CD4-positive, CD25-positive, alpha-beta regulatory T cell (primary cell): ENCODE measurements around the gene SSR2. TPM values are rescaled to one million over a fixed set of nuclear protein-coding genes. Genes with fewer than 3 reads are reported as not detected.

Source experiments
- ATAC-seq, 2 donors: fragments of 150-1000 bp; cut with Tn5 transposase; one replicate each; pipeline ENCODE4 v1.10.0; 2021; ENCODE audit warnings: low read depth in 2 of 2, moderate number of reproducible peaks in 2 of 2, moderate library complexity in 1 of 2
- DNase-seq, 3 donors: peaks; one replicate each; pipeline versions ENCODE4 v3.0.0 to v3.0.0-alpha.2; 2012 to 2022; ENCODE audit warnings: mixed read lengths in 1 of 3
- H3K27ac ChIP-seq: one replicate; pipeline ENCODE4 v1.7.0; 2013; ENCODE audit warnings: mild to moderate bottlenecking, low read length; ENCODE audit not compliant: insufficient read depth, poor library complexity, severe bottlenecking
- H3K27me3 ChIP-seq: one replicate; pipeline ENCODE4 v1.7.0; 2013; ENCODE audit warnings: low read length; ENCODE audit not compliant: control insufficient read depth, insufficient read depth
- H3K36me3 ChIP-seq: one replicate; pipeline ENCODE4 v1.7.0; 2013; ENCODE audit warnings: mild to moderate bottlenecking, low read length, moderate library complexity; ENCODE audit not compliant: control insufficient read depth, insufficient read depth
- H3K4me1 ChIP-seq: 2 replicates; pipeline ENCODE4 v1.7.0; 2013; ENCODE audit warnings: mild to moderate bottlenecking, low read length; ENCODE audit not compliant: insufficient read depth, control insufficient read depth, poor library complexity, severe bottlenecking
- H3K4me3 ChIP-seq: one replicate; pipeline ENCODE4 v1.7.0; 2013; ENCODE audit warnings: low read depth, mild to moderate bottlenecking, low read length, moderate library complexity
- H3K9me3 ChIP-seq, 2 experiments: 1 replicate in 1 of 2; 2 replicates in 1 of 2; pipeline ENCODE4 v1.7.0; 2013; ENCODE audit warnings: low read length in 2 of 2, mild to moderate bottlenecking in 1 of 2, moderate library complexity in 1 of 2; ENCODE audit not compliant: control insufficient read depth in 2 of 2
- H3K27ac Mint-ChIP-seq, 3 donors: one replicate each; pipeline ENCODE4 v1.8.0; 2020 to 2022; ENCODE audit warnings: mild to moderate bottlenecking in 3 of 3, mixed read lengths in 3 of 3, moderate library complexity in 2 of 3
- H3K27me3 Mint-ChIP-seq: one replicate; pipeline ENCODE4 v1.8.0; 2022; ENCODE audit warnings: mild to moderate bottlenecking, mixed read lengths
- H3K36me3 Mint-ChIP-seq: one replicate; pipeline ENCODE4 v1.8.0; 2020; ENCODE audit warnings: mixed read lengths
- H3K4me1 Mint-ChIP-seq, 4 donors: one replicate each; pipeline ENCODE4 v1.8.0; 2020 to 2022; ENCODE audit warnings: mixed read lengths in 4 of 4, mild to moderate bottlenecking in 1 of 4
- H3K4me3 Mint-ChIP-seq, 4 donors: one replicate each; pipeline ENCODE4 v1.8.0; 2020 to 2022; ENCODE audit warnings: mild to moderate bottlenecking in 4 of 4, mixed read lengths in 4 of 4, moderate library complexity in 3 of 4
- H3K9me3 Mint-ChIP-seq, 7 donors: one replicate each; pipeline ENCODE4 v1.8.0; 2020 to 2022; ENCODE audit warnings: mixed read lengths in 7 of 7, mild to moderate bottlenecking in 3 of 7, moderate library complexity in 2 of 7
- polyA plus RNA-seq, 4 donors: library from polyadenylated mRNA; unstranded; fragments of 300-500 nt; fragmentation: Illumina TruSeq; gene quantifications; one replicate each; pipeline ENCODE4 v1.2.3, GENCODE V29; 2021
- total RNA-seq: library from RNA; stranded (reverse); gene quantifications from one replicate; pipeline ENCODE4 v1.2.3, GENCODE V29; 2022

The SSR2 gene
- total RNA-seq (196 TPM), polyA plus RNA-seq (100 to 1,000 TPM; 358 to 421 (median 392) TPM)

DNA sequence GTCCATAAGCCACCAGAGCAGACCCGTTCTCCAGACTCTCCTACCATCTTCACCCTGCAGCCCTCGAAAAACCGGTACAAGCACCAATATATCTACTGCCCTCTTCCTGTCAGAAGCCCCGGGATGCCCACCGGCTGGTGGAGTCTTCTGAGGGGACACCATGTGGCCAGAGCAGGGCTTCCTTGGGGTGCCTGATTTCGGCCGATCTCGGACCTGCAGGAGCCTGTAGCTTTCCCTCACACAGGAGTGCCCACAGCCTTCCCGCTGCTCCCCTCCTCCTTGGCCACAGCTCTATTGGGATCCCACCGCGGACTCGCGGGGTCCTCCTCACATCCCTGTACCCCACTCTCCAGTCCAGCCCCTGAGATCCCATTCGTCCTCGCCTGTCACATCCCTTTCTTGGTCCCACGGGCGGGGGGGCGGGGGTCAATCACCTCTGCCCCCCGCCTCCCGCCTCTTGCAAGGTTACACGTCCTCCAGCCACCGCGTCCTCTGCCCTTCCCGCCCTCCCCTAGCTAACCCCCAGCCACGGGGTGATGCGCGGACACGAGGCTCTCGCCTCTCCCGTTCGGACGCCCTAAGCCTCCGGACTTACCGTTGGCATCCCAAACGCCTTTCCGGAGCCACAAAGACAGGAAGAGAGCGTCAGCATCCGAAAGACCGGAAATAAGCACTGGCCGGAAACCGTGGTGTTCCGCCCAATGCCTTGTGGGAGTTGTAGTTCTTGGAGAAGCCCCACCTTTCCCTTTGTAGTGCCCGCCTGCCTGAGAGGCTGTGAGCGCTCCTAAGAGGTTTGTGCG lies at the start of gene SSR2:
TSS of gene SSR2 (minus strand) at position 659 of the 800 bp plus-strand sequence. CDS start 784 bp downstream, outside the sequence.
- peaks cover 14 to 36% (median 22%) of the 10 kb centered on the region in 4 donors for H3K4me1 Mint-ChIP-seq
- Histone ChIP-seq H3K36me3 (peaks cover 11% of the 10 kb centered on the region), H3K4me3 (peak within 1 kb of the TSS; percentile 86), H3K27ac (peak within 1 kb of the TSS; percentile 76), H3K27me3 (no peaks in the 10 kb centered on the region), H3K4me1 (peaks cover 14% of the 10 kb centered on the region), H3K9me3 (no peaks in the 10 kb centered on the region)
- DNase-seq (peak; percentile 84 to 94 (median 87)), ATAC-seq (peak; percentile 99)
- peak within 1 kb of the TSS; percentile 96 to 100 (median 99) for H3K4me3 Mint-ChIP-seq
- no peaks in the 10 kb centered on the region for H3K9me3 Mint-ChIP-seq
- peak within 1 kb of the TSS; percentile 96 to 99 (median 98) for H3K27ac Mint-ChIP-seq
- peaks cover 5% of the 10 kb centered on the region for H3K27me3 Mint-ChIP-seq
- H3K36me3 Mint-ChIP-seq = peaks cover 16% of the 10 kb centered on the region

GRCh38 chr1:156070548-156070947 lies 49.8 kb upstream of the SSR2 start:
- Histone ChIP-seq H3K9me3 (no peaks in the 10 kb centered on the region), H3K4me1 (peaks cover 2% of the 10 kb centered on the region), H3K36me3 (no peaks in the 10 kb centered on the region), H3K27ac (no peak overlapping the region), H3K27me3 (no peaks in the 10 kb centered on the region), H3K4me3 (no peak overlapping the region)
- H3K4me1 Mint-ChIP-seq = peaks cover 0 to 6% (median 5%) of the 10 kb centered on the region in 4 donors
- DNase-seq (no peak), ATAC-seq (no peak)
- H3K36me3 Mint-ChIP-seq = no peaks in the 10 kb centered on the region
- H3K4me3 Mint-ChIP-seq = no peak overlapping the region
- H3K27ac Mint-ChIP-seq = peak overlapping the region in 1 of 3 donors; percentile 58
- peaks cover 8% of the 10 kb centered on the region for H3K27me3 Mint-ChIP-seq
- no peaks in the 10 kb centered on the region for H3K9me3 Mint-ChIP-seq

GRCh38 chr1:156069490-156070455 lies 49.0 kb upstream of the SSR2 start:
- H3K9me3 Mint-ChIP-seq = no peaks in the 10 kb centered on the region
- H3K4me1 ChIP-seq = peaks cover 2% of the 10 kb centered on the region
- no peak overlapping the region for H3K27ac Mint-ChIP-seq
- H3K27me3 Mint-ChIP-seq = peaks cover 4% of the 10 kb centered on the region
- H3K36me3 ChIP-seq = no peaks in the 10 kb centered on the region
- no peaks in the 10 kb centered on the region for H3K9me3 ChIP-seq
- no peaks in the 10 kb centered on the region for H3K36me3 Mint-ChIP-seq
- H3K4me3 ChIP-seq = no peak overlapping the region
- H3K27ac ChIP-seq = no peak overlapping the region
- H3K4me3 Mint-ChIP-seq = no peak overlapping the region
- ATAC-seq (no peak), DNase-seq (no peak)
- peaks cover 0 to 8% (median 6%) of the 10 kb centered on the region in 4 donors for H3K4me1 Mint-ChIP-seq
- H3K27me3 ChIP-seq = no peaks in the 10 kb centered on the region

- Histone ChIP-seq H3K27me3 (no peaks in the 10 kb centered on the region), H3K4me3 (no peak overlapping the region), H3K4me1 (peaks cover 2% of the 10 kb centered on the region), H3K9me3 (no peaks in the 10 kb centered on the region), H3K36me3 (no peaks in the 10 kb centered on the region), H3K27ac (no peak overlapping the region)
- no peak for ATAC-seq
- Mint-ChIP-seq H3K27me3 (peaks cover 4% of the 10 kb centered on the region), H3K36me3 (no peaks in the 10 kb centered on the region), H3K4me1 (peaks cover 0 to 8% (median 6%) of the 10 kb centered on the region in 4 donors), H3K27ac (peak overlapping the region in 1 of 3 donors; percentile 56), H3K4me3 (no peak overlapping the region), H3K9me3 (no peaks in the 10 kb centered on the region)
- DNase-seq = no peak
These were observed 46.5 kb upstream of the SSR2 start for GRCh38 chr1:156067262-156067661.

GRCh38 chr1:156065871-156066270 lies 45.1 kb upstream of the SSR2 start:
- no peak overlapping the region for H3K4me3 Mint-ChIP-seq
- no peaks in the 10 kb centered on the region for H3K9me3 Mint-ChIP-seq
- Histone ChIP-seq H3K9me3 (no peaks in the 10 kb centered on the region), H3K27me3 (no peaks in the 10 kb centered on the region), H3K27ac (no peak overlapping the region), H3K36me3 (no peaks in the 10 kb centered on the region), H3K4me1 (peaks cover 2% of the 10 kb centered on the region), H3K4me3 (no peak overlapping the region)
- peak overlapping the region in 1 of 3 donors; percentile 73 for H3K27ac Mint-ChIP-seq
- peaks cover 4% of the 10 kb centered on the region for H3K27me3 Mint-ChIP-seq
- no peak for ATAC-seq
- DNase-seq = no peak
- H3K36me3 Mint-ChIP-seq = no peaks in the 10 kb centered on the region
- peaks cover 0 to 8% (median 6%) of the 10 kb centered on the region in 4 donors for H3K4me1 Mint-ChIP-seq

- Mint-ChIP-seq H3K4me3 (no peak overlapping the region), H3K36me3 (no peaks in the 10 kb centered on the region)
These were observed 44.5 kb upstream of the SSR2 start for GRCh38 chr1:156065212-156065611.

DNA sequence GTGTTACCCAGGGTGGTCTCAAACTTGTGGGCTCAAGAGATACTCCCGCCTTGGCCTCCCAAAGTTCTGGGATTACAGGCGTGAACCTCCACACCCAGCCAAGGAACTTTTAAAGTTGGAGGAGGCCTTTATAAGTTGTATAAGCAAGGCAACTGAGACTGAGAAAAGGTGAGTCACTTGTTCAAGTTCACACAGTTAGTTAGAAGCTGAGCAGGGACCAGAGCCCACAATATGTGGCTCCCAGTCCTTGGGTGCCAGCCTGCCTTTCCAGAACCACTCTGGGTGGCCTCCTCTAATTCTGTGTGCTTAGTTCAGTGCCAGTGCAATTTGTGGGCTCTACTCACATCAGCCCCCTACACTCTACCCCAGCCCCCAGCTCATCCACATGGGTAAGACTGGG lies 43.9 kb upstream of the SSR2 start:
- Mint-ChIP-seq H3K4me1 (peaks cover 0 to 8% (median 6%) of the 10 kb centered on the region in 4 donors), H3K27ac (no peak overlapping the region), H3K9me3 (no peaks in the 10 kb centered on the region), H3K27me3 (peaks cover 4% of the 10 kb centered on the region), H3K36me3 (no peaks in the 10 kb centered on the region), H3K4me3 (no peak overlapping the region)
- H3K4me1 ChIP-seq = peaks cover 2% of the 10 kb centered on the region
- ATAC-seq (no peak), DNase-seq (no peak)
- H3K36me3 ChIP-seq = no peaks in the 10 kb centered on the region
- H3K4me3 ChIP-seq = no peak overlapping the region
- no peaks in the 10 kb centered on the region for H3K27me3 ChIP-seq
- H3K9me3 ChIP-seq = no peaks in the 10 kb centered on the region
- H3K27ac ChIP-seq = no peak overlapping the region

More at GRCh38 chr1:156065212-156065611, 44.5 kb upstream of the SSR2 start:
- H3K4me1 ChIP-seq = peaks cover 2% of the 10 kb centered on the region
- Mint-ChIP-seq H3K27ac (peak overlapping the region in 2 of 3 donors; percentile 29 to 73), H3K9me3 (no peaks in the 10 kb centered on the region), H3K4me1 (peaks cover 0 to 8% (median 6%) of the 10 kb centered on the region in 4 donors), H3K27me3 (peaks cover 4% of the 10 kb centered on the region)
- H3K9me3 ChIP-seq = no peaks in the 10 kb centered on the region
- no peaks in the 10 kb centered on the region for H3K27me3 ChIP-seq
- H3K27ac ChIP-seq = no peak overlapping the region
- no peak overlapping the region for H3K4me3 ChIP-seq
- ATAC-seq (no peak), DNase-seq (no peak)
- no peaks in the 10 kb centered on the region for H3K36me3 ChIP-seq
